Stimulated activated CD4-positive, alpha-beta T cell treated with anti-CD3 and anti-CD28 coated beads, Interleukin-2, amount 100 ng/mL, for 48 hours (primary cell): ENCODE data around the gene SVOP.

Experiments
- DNase-seq, 2 donors: peaks; one replicate each; pipeline ENCODE4 v3.0.0-alpha.2; 2020

Gene SVOP

DNA sequence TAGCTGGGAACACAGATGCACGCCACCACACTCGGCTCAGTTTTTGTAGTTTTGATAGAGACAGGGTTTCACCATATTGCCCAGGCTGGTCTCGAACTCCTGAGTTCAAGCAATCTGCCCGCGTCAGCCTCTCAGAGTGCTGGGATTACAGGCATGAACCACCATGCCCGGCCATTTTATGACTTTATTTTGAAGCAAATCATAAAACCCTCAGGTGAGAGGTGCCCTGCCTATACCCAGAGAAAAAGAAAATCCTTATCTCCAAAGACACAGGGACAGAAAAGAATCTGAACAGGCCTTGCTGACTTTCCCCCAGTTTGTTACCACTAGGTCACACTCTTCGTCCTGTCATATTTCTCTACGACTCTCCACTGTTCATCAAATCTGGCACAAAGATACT, 92.2 kb downstream of the SVOP start:
- no peak for DNase-seq

DNA sequence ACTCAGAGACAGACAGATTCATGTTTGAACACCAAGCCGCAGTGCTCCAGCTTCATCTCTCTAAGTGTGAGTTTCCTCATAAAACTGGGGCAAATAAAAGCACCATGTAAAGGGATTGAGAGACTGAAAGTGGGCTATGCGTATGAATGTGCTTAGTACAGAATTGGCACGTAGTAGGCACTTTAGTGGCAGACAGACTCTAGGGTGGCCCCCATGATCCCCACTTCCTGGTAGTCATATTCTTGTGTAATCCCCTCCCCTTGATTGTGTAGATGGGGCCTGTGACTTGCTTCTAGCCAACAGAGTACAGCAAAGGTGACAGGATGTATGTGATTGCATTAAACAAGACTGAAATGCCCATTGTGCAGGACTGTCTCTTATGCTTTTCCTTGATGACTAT, 98.0 kb downstream of the SVOP start:
- no peak for DNase-seq

DNA sequence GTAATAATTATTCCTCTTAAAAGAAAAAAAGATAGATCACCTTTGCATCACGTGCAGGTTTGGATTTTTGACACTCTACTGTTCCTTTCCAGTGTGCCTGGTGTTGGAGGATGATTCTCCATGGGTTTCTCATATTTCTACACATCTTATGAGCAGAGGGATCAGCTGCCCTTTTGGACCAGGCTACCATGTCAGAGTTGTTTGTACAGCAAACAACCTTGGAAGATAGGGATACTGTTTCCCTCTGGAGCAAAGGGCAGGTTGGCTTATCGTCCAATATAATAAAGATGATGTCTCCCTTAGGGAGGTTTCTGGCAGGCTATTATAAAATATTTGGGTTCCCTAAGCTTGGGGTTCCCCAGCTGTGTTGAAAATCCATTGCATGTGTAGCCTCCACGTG, 98.9 kb downstream of the SVOP start:
- DNase-seq: no peak

DNA sequence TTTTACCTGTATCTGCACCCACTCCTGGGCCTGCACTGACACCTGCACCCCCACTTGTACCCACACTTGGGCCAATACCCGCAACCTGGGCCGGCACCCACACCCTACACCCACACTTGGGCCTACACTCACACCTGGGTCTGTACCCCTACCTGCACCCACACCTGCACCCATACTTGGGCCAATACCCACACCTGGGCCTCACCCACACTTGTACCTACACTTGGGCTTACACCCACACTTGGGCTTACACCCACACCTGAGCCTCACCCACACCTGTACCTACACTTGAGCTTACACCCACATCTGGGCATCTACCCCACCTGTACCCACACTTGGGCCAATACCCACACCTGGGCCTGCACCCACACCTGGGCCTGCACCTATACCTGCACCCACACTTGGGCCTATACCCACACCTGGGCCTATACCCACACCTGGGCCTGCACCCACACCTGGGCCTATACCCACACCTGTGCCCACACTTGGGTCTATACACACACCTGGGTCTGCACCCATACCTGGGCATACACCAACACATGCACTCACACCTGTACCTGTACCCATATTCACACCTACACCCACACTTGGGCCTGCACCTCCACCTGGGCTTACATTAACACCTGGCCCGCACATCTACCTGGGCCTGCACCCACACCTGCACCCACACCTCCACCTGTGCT, 101.8 kb downstream of the SVOP start:
- no peak for DNase-seq

DNA sequence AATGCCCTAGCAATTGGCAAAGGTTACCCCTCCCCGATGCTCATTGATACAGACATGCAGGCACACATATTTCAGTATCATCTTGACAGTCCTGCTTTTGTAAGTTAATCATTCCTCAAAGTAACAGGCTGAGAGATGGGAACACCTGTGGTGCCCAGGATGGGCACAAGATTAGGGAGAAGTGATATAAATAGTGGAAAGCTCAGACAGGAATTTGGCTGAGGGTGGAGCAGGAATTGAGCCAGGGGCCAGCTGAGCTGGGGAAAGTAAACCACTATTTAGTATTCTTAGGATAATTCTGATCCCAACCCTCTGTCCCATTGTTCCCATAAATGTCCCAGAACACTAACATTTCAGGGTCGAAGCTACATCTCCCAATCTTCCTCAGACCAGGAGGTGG, 102.7 kb downstream of the SVOP start:
- DNase-seq: no peak

DNA sequence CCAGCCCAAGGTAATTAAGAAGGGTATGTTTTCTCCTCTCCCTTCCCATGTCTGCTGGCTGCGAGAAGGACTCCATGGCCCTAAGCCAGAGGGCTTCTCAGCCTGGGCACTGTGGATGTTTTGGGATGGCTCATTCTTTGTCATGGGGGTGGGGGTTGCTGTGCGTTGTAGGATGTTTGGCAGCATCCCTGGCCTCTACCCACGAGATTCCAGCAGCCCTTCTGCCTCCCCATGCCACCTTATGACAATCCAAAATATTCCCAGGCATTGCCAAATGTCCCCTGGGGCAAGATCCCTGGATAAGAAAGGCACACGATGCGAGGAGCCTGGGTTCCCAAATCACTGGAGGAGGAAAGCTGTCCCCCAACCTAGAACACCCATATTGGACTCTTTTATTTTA, 104.5 kb downstream of the SVOP start:
- no peak for DNase-seq

DNA sequence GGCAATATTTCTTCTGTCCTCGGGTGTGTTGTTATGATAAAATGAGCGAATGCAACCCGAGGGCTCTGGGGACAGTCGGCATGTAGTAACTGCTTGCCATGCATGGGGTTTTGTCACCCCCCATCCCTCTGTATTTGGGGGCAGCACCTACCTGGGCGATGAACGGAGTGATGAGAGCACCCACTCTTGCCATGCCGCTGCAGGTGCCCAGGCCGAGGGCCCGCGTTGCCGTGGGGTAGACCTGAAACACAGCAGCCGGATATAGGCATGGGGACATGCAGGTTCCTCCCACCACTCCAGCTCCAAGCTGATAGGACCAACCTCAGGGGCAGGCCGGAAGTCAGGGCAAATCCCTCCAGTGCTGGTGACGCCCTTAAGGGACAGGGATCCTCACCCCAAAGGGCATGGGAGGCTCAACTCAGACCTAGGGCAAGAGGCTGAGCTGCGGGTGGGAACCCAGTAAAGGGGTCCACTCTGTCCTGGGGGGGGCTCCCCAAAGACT, 105.2 kb downstream of the SVOP start:
- no peak for DNase-seq

DNA sequence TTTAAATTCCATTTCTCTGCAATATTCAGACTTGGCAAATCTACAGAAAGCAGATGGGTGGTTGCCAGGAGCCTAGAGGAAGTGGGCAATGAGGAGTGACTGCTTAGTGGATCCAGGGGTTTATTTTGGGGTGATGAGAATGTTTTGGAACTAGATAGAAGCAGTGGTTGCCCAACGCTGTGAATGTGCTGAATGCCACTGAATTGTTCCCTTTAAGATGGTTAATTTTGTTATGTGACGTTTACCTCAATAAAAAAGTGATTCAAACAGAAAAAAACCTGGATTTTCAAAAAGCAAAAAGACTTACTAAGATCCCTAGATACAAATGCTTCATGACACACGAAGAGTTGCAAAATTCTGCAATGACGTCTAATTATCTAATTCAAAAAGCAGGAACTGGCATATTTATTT, 106.7 kb downstream of the SVOP start:
- DNase-seq: no peak

DNA sequence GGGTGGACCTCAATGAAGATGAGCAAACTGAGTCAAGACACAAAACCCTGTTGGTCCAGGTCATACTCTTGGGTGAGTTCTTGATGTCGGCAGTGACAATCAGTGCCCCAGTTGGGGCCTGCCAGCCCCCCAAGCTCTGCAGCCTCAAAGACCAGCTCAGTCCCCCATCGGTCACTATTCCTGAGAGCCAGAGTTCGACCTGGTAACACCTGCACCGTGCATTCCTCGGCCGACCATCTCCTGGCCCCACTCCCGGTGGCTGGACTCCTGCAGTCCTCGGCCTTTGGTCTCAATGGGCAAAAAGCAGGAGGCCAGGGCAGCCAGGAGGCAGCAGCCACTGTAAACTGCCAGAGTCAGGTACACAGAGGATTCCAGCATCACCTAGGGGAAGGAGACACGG, 108.5 kb downstream of the SVOP start:
- DNase-seq: no peak

DNA sequence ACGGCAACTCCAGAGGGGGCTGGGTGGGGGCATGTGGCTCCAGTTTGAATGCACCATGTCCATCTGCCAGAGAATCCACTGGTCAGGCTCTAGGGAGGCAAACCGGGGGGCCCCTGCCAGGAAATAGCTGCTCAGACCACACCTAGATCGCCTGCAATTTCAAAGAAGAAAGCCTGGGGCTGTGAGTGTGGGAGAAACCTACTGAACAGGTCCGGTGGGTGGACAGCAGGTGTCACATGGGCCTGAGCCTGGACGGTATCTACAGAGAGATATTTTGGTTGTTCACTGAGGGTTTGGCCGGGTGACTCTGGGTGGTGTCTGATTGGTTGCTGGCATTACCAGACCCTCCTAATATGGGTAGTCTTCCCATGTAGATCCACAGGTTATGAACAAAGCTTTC, 109.0 kb downstream of the SVOP start:
- DNase-seq: no peak

DNA sequence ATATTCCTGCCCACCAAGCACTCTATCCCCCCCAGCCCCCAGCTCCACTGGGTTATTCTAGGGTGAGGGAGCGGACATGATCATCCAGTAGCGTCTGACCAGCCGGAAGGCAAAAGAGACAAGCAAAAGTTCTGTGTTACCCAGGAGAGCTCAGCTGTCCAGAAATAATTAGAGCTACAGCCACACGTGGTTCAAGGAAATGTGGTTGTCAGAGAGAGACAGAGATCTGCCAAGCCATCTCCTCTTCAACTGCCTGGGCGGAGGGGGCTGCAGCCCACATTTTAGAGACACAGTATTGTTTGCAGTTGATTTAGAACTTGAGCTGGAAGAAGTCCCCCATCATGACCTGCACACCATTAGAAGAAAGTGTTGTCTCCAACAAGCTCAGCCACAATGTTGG, 110.5 kb downstream of the SVOP start:
- DNase-seq: no peak

DNA sequence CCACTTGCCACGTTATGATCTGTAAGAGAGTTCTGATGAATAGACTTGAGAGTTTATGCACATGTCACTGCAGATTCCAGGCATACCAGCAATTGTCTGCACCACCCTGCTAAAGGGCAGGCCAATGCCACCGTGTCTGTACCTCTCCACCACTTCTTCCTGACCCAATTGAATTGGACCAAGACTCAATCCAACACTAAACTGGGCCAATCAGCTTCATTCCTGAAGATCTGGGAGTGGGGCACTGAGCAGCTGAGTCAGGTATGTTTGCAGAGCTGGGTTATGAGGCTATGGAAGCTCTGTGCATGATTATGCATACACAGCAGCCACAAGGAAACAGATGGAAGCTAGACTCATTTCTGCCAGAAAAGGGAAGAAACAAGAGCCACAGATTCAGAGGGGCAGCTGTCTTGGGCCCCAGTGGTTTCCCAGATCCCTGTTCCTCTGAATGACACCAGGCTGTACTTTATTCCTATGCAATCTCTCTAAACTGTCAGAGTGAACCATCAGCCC, 113.0 kb downstream of the SVOP start:
- no peak for DNase-seq

DNA sequence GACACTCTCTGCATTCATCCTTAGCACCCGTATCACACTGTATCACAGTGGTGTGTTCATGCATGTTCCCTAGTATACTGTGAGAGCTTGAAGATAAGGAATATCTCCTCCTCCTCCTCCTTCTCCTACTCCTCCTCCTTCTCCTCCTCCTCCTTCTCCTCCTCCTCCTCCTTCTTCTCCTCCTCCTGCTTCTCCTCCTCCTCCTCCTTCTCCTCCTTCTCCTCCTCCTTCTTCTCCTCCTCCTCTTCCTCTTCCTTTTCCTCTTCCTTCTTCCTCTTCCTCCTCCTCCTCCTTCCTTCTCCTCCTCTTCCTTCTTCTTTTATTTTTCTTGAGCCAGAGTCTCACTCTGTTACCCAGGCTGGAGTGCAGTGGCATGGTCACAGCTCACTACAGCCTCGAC, 113.9 kb downstream of the SVOP start:
- no peak for DNase-seq

DNA sequence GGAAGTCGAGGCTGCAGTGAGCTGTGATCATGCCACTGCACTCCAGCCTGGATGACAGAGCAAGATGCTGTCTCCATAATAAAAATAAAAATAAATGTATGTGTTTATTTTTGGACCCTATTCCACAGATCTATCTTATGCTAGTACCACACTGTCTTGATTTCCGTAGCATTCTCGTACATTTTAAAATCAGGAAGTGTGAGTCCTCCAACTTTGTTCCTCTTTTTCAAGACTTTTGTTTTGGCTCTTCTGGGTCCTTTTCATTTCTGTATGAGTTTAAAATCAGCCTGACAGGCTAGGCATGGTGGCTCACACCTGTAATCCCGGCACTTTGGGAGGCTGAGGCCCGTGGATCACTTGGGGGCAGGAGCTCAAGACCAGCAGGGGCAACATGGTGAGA, 115.1 kb downstream of the SVOP start:
- DNase-seq: no peak

DNA sequence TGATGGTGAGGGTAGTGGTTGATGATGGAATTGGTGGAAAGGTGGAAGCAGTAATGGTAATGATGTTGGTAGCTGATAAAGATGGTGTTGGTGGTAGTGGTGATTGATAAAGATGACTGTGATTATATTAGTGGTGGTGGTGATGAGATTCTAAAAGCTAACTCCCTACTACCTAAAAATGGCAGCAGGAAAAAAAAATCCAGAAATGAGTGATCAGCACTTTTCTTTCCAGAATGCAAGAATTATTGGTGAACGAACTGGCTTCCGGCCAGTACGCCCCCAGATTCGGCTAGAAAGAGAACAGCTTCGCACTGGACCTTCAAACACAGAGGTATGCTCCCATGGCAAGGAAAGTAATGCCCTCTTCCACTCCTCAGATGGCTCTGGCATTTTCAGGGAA, 121.7 kb downstream of the SVOP start:
- no peak for DNase-seq

DNA sequence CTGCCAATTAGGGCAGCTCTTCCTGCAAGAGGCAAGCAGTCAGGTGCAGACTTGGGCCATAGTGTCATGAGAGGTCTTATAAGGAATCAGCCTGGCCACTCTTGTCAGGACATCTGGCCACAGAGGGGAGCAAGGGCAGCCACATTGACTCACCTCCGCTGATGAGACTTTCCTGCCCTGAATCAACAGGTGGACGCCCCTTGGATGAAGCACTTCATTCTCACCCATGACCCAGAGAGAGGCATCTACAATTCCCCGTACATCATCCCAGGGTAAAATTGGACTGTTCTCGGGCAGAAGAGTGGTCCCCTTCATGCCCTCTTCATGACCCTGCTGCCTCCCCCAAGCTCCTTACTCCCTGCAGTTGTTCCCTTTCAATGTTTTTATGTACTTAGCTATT, 124.1 kb downstream of the SVOP start:
- DNase-seq: no peak

DNA sequence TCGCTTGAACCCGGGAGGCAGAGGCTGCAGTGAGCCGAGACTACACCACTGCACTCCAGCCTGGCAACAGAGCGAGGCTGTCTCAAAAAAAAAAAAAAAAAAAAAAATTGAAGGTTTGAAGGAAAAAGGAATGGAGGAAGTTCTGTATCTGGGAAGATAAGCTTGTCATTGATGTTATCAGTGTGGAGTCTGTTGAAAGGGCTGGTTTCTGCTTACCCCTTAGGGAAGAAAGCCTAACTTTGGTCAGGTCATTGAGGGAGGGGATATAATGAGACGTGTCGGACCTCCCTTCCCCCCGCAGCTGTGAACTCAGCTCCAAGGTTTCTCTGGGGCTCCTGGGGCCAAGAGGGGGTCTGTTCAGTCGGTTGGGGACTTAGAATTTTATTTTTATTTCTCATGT, 124.5 kb downstream of the SVOP start:
- no peak for DNase-seq

DNA sequence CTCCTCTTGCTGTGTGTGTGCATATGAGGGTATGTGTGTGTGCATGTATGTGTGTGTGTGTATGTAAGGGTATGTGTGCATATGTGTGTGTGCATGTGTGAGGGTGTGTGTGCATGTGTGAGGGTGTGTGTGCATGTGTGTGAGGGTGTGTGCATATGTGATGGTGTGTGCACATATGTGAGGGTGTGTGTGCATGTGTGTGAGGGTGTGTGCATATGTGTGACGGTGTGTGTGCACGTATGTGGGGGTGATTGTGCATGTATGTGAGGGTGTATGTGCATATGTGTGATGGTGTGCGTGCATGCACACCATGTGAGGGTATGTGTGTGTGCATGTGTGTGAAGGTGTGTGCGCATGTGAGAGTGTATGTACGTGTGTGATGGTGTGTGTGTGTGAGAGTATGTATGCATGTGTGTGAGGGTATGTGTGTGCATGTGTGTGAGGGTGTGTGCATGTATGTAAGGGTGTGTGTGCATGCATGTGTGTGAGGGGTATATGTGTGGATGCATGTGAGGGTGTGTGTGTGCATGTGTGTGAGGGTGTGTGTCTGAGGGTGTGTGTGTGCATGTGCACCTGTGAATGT, 125.6 kb downstream of the SVOP start:
- DNase-seq: no peak

DNA sequence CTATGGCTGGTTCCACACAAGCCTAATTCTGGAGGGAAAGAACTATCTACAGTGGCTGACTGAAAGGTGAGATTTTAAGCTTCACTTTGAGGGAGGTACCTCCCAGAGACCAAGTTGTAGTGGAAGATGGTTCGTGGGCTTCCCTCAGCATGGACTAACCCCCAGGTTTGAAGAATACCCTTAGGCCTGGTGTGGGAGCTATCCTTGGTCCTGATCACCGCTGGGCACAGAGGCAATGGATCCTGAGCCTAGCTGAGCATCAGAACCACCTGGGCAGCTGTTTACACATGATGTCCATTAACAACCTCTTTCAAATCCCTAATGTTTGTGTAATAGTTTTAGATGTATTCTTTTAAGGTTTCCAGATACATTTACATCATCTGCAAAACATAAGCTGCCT, 130.7 kb downstream of the SVOP start:
- peak in 1 of 2 donors; percentile 9 for DNase-seq

DNA sequence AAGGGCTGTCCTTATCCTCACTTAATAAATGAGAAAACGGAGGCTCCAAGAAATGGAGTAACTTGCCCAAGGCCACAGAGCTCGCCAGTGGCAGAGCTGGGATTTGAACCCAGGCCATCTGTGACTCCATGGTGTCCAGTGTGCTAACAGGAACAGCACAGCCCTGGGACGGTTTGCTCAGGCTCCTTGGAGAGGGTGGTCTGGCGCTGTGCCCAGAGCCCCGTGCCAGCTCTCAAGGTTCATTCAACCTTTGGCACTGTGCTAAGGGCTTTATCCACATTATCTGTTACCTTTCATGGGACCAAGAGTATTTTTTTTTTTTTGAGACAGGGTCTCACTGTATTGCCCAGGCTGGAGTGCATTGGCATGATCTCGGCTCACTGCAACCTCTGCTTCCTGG, 132.8 kb downstream of the SVOP start:
- DNase-seq: no peak

DNA sequence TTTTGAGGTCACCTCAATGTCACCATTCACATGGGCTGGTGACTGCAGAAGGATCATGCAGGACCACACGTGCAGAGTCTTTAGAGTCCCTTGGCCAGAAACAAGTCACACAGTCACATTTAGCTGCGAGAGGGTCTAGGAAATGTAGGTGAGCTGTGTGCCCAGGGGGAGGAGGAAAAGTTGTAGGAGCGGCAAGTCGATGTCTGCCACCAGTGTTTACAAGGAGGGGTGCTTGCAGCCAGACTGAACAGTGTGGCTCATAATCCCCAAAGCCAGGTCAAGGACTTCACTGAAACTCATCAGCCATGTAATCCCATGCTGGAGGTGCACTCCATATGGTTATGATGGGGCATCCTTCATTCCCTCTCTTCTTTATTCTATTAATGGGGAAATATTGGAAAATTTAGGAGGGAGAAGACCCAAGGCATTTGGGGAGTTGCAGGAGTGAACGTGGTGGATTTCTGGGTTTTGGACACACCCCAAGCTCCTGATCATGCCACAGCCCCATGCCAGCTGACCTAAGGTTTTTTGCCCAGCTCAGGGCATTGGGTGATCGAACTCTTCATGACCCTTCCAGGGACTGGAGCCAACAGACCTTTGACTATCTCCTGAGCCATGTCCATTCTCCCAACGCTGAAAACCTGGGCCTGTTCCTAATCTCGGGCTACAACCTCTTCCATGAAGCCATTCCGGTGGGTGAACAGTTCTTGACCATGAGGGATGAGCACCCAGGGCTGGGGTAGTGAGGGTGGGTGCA, 133.8 kb downstream of the SVOP start:
- DNase-seq: no peak

DNA sequence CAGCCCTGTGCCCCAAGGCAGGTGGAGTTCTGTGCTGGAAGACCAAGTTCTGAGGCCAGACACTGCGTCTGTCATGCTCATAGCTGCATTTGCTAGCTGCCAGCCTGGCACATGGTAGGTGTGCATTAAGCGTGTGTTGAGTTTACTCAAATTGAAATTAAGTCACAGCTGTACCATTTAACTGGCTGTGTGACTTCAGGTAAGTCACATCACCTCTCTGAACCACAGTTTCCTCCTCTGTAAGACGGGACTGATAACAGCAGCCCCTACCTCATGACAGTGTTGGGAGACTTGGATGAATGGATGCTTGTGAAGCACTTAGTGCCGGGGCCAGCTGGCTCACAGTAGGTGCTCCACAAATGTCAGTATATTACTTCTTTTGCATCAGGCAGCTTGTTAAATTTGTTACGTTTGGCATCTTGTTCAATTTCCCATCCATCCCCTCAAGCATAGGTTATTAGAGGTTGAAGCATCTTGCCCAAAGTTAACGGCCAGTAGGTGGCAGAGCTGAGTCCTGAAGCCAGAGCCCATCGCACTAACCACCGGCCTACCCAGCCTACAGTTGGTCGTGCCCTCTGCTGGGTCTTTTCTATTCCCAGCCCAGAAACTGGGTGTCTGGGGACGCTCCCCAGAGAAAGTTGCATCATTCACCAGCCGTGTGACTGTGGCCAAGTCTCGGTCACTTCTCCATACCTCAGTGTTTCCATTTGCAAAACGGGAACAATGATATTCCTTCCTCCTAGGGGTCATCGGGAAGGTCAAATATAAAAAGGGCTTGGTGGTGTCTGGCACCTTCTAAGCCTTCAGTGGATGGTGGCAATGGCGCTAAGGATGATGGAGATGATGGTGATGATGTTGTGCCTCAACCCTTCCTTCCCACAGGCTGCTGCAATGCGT, 136.5 kb downstream of the SVOP start:
- peak; percentile 72 to 78 for DNase-seq

DNA sequence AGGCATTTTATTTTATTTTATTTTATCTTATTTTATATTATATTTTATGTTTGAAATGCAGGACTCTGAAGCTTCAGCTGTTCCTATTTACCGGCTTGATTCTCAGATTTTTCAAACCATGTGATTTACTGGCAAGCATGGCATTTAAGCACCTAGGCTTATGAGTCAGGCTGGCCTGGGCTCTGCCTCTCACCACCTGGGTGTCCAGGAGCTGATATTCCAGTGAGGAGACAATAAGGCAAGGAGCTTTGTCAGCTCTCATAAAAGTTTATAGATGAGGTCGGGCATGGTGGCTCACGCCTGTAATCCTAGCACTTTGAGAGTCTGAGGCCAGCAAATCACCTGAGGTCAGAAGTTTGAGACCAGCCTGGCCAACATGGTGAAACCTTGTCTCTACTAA, 138.9 kb downstream of the SVOP start:
- DNase-seq: no peak
